ENCODE data around the gene PPP5C. TPM values are rescaled to one million over a fixed set of nuclear protein-coding genes. Genes with fewer than 3 reads are reported as not detected.
"Not testable (repeated sequence)": the region's sequence is repeated elsewhere in the genome, so short reads cannot be mapped to it uniquely, and the experiment has no call there.

The PPP5C gene, protein sequence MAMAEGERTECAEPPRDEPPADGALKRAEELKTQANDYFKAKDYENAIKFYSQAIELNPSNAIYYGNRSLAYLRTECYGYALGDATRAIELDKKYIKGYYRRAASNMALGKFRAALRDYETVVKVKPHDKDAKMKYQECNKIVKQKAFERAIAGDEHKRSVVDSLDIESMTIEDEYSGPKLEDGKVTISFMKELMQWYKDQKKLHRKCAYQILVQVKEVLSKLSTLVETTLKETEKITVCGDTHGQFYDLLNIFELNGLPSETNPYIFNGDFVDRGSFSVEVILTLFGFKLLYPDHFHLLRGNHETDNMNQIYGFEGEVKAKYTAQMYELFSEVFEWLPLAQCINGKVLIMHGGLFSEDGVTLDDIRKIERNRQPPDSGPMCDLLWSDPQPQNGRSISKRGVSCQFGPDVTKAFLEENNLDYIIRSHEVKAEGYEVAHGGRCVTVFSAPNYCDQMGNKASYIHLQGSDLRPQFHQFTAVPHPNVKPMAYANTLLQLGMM
- 41.6 TPM for total RNA-seq

GRCh38 chr19:46346821-46347571 is at the start of gene PPP5C:
TSS of gene PPP5C (plus strand) at chr19:46347087. CDS start at chr19:46347097, 10 bp downstream.
- DNase-seq: peak; percentile 88

DNA sequence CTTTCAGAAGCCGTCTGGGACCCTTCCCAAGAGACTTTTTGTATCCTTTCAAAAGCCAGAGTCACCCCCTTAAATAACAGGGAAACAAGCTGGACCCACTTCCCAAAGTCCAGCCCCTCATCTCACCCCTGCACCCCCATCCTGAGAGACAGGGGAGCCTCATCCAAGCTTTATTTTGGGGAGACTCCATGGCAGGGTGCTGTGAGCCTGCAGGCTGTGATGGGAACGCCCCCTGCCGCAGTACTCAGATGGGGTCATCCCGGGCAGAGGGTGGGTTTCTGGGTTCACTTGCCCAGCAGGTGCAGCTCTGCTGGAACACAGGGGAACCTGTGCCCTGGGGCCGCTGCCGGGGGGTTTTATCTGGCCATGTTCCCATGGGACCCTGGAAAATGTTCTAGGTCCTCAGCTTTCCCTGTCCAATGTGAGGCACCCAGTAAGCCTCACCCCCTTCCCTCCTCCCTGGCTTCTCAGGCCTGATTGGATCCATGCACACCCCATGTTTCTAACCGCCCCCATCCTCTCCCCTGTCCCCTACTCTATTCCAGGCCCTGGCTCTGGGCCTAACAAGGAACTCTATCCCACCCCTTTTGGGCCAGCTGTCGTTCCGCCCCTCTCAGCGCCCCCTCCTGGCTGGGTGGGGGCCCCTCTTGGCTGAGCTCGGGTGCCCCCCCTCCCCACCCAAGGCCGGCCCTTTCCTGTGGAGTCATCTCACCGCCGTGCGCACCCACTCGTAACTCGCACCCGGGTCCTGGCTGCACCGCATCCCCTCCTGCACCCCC is 49.0 kb upstream of the PPP5C start:
- DNase-seq: peak; percentile 92

- DNase-seq: peak; percentile 78
Observed at GRCh38 chr19:46298479-46299003, 48.3 kb upstream of the PPP5C start.

GRCh38 chr19:46299004-46299509 is 47.8 kb upstream of the PPP5C start:
- DNase-seq: peak; percentile 96

GRCh38 chr19:46299695-46300094 is 47.2 kb upstream of the PPP5C start:
- no peak for DNase-seq

- DNase-seq: no peak
Observed at GRCh38 chr19:46303322-46303690, 43.6 kb upstream of the PPP5C start.

- peak; percentile 22 for DNase-seq
Observed at GRCh38 chr19:46303691-46304397, 43.0 kb upstream of the PPP5C start.

DNA sequence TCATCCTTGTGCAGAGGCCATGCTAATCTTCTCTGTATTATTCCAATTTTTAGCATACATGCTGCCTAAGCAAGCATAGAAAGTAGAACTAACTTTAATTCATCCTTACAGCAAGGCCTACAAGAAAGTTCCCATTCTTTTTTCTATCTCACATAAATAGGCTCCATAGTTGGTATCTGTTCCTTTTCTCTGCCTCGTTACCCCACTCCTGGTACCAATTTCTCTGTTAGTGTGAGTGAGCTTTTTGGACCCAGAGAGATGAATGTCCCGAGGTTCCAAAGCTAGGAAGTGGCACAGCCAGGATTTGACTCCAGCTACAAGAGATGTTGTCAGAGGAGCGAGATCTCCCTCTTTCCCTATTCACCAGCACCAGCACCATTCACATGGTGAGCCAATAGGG is 40.4 kb upstream of the PPP5C start:
- DNase-seq: no peak

GRCh38 chr19:46308510-46308909 is 38.4 kb upstream of the PPP5C start:
- DNase-seq: no peak

GRCh38 chr19:46309056-46309455 is 37.8 kb upstream of the PPP5C start:
- DNase-seq: no peak

- DNase-seq: no peak
Observed at GRCh38 chr19:46311444-46311843, 35.4 kb upstream of the PPP5C start.

GRCh38 chr19:46313540-46314469 is 33.1 kb upstream of the PPP5C start:
- not testable (repeated sequence) for DNase-seq

DNA sequence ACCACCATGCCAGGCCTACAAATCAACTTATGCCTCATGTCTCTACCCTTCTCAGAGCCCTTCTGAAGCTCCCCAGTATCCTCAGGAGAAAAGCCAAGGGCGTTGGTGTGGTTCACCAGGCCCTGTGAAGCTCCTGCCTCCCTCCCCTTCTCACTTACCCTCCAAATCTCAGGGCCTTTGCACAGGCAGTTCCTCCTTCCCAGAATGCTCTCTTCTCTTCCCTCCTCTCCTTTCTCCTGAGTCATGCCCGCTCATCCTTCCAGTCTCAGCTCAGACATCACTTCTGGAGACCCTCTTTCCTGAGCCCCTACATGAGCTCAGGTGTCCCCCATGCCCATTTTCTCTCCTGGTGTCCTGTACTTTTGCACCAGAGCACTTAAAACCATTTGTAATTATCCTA is 29.5 kb upstream of the PPP5C start:
- DNase-seq: no peak

- no peak for DNase-seq
Observed at GRCh38 chr19:46319613-46320012, 27.3 kb upstream of the PPP5C start.

- DNase-seq: no peak
Observed at GRCh38 chr19:46320559-46320958, 26.3 kb upstream of the PPP5C start.

DNA sequence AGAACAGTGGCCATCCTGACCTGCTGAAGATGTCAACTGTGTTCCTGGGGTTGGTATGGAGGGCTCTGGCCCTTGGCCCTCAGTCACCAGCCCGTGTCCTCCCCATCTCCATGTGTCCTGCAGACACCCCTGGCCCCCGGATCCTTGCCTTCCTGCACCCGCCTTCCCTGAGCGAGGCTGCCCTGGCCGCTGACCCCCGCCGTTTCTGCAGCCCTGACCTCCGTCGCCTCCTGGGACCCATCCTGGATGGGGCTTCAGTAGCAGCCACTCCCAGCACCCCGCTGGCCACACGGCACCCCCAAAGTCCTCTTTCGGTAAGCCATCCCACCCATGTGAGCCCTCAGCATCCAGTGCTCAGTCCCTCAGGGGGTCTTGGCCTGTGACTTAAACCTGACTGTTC is 25.2 kb upstream of the PPP5C start:
- DNase-seq: no peak

GRCh38 chr19:46323227-46323626 is 23.7 kb upstream of the PPP5C start:
- DNase-seq: not testable (repeated sequence)

GRCh38 chr19:46324277-46324676 is 22.6 kb upstream of the PPP5C start:
- DNase-seq: no peak

DNA sequence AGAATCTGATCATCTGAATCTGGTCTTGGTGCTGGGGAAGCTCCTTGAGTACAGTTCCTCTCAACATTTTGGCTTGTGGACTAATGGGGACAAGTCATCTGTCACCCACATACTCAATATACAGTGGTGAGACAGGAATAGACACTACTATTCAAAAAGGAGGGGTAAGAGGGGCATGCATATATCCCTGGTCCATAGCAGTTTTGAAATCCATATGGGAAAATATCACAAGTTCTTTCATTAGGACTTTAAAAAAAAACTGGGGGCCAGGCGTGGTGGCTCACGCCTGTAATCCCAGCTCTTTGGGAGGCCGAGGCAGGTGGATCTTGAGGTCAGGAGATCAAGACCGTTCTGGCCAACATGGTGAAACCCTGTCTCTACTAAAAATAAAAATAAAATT is 20.3 kb upstream of the PPP5C start:
- no peak for DNase-seq

GRCh38 chr19:46328079-46328478 is 18.8 kb upstream of the PPP5C start:
- no peak for DNase-seq

Data from skin of body (tissue), 2 donors.